Breast epithelium (tissue), 3 donors: ENCODE measurements around the gene UBE2M.

ENCODE experiments used
- CTCF ChIP-seq, 3 donors: fragments of 450-650 bp; IDR thresholded peaks; one replicate each; pipeline ENCODE4 v1.5.1; 2016 to 2017; ENCODE audit warnings: antibody characterized with exemption in 3 of 3, mild to moderate bottlenecking in 3 of 3, moderate library complexity in 3 of 3
- POLR2A ChIP-seq: fragments of 450-650 bp; IDR thresholded peaks from one replicate; pipeline ENCODE4 v1.6.1; 2016; ENCODE audit warnings: antibody characterized with exemption, mild to moderate bottlenecking, moderate library complexity
- POLR2AphosphoS5 ChIP-seq, 3 donors: sonication (generic); formaldehyde crosslinking; IDR thresholded peaks; one replicate each; pipeline ENCODE4 v1.6.1; 2017; ENCODE audit warnings: antibody characterized with exemption in 3 of 3

GRCh38 chr19:58551123-58551497 lies 7.3 kb downstream of the UBE2M start:
- no peak for TF ChIP-seq CTCF (IDR thresholded peaks at IDR 0.05)
- TF ChIP-seq POLR2A = no peak
- no peak for TF ChIP-seq POLR2AphosphoS5 (IDR thresholded peaks at IDR 0.05)
